Inferior parietal cortex (tissue), 1 donor: Measurements from ENCODE around the gene RHCE.
"Not testable (repeated sequence)": the region's sequence is repeated elsewhere in the genome, so short reads cannot be mapped to it uniquely, and the experiment has no call there.

Experiments used
- DNase-seq: peaks from one replicate; pipeline ENCODE4 v3.0.0-alpha.2; 2016; ENCODE audit errors: extremely low spot score

RHCE gene

GRCh38 chr1:25398079-25398478 lies 22.5 kb downstream of the RHCE start:
- DNase-seq = not testable (repeated sequence)

GRCh38 chr1:25397549-25397948 lies 23.1 kb downstream of the RHCE start:
- not testable (repeated sequence) for DNase-seq

- no peak for DNase-seq
Observed at GRCh38 chr1:25392841-25393240, 27.8 kb downstream of the RHCE start.

- DNase-seq = not testable (repeated sequence)
Observed at GRCh38 chr1:25389721-25390120, 30.9 kb downstream of the RHCE start.

- not testable (repeated sequence) for DNase-seq
Observed at GRCh38 chr1:25388691-25389090, 31.9 kb downstream of the RHCE start.

GRCh38 chr1:25387096-25387495 lies 33.5 kb downstream of the RHCE start:
- DNase-seq = not testable (repeated sequence)

DNA sequence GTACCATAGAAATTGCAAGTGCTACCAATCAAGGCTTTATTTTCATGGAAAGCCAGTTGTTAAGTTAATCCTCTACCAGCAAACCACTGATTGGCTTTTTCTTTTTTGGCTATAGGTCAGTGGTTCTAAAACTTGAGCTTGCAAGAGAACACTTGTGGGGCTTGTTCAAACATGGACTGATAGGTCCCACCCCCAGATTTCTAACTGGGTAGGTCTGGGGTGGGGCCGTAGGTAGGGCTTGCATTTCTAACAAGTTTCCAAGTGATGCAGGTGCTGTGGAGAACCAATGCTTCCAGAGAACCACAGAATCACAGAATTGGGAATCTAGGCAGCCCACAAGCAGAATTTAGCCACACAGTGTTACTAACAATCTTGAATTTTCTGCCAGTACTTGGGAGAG lies 36.8 kb downstream of the RHCE start:
- not testable (repeated sequence) for DNase-seq

- DNase-seq = not testable (repeated sequence)
Observed at GRCh38 chr1:25383090-25383489, 37.5 kb downstream of the RHCE start.

GRCh38 chr1:25382543-25382942 lies 38.1 kb downstream of the RHCE start:
- not testable (repeated sequence) for DNase-seq

DNA sequence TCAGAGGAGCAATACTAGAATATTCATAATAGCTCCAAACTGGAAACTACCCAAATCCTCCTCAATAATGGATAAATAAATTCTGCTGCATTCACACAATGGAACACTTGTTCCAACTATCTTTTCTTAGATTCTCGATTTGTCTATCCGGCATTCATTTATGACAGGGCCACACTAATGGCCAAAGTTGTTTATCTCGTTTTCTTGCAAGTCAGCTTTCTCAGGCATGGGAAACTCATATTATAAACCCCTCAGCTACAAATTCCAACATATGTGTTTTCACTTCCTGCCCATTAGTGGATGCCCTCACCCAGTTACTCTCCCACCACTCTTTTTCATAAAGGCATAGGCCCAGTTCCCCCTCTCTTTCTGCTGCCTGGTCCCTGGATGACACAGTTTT lies 42.3 kb downstream of the RHCE start:
- DNase-seq = not testable (repeated sequence)

DNA sequence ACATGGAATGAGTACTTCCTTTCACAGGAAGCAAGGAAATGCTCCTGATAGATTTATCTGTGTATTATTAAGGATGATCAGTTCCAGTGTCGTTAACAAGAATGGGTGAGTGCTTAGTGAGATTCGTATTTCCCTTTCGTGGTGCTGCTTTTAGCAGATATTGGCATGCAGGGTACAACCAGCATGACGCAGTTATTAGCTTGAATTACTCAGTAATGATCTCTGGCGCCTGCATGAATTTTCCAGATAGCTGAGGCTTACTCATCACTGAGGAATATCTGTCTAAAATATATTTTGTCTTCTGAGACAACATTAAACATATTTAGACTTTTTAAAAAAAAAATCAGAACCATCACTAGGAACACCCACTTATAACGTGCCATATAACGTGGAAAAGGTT lies 48.9 kb downstream of the RHCE start:
- not testable (repeated sequence) for DNase-seq

DNA sequence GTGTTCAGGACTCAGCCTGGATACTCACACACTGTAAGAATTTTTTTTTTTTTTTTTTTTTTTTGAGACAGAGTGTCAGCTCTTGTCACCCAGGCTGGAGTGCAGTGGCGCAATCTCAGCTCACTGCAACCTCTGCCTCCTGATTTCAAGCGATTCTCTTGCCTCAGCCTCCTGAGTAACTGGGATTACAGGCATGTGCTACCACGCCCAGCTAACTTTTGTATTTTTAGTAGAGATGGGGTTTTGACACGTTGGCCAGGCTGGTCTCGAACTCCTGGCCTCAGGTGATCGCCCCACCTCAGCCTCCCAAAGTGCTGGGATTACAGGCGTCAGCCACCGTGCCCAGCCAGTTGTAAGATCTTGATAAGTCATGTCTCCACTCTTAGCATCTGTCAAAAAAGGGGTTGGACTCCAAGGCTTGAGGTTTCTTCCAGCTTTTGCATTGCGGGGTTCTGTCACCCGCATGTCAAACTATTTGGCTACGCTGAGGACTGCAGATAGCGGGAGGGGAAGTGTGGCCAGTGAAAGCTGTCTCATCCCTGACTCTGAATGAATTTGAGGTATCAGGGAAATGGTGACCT lies 50.8 kb downstream of the RHCE start:
- DNase-seq = not testable (repeated sequence)

- no peak for DNase-seq
Observed at GRCh38 chr1:25369241-25369640, 51.4 kb downstream of the RHCE start.

DNA sequence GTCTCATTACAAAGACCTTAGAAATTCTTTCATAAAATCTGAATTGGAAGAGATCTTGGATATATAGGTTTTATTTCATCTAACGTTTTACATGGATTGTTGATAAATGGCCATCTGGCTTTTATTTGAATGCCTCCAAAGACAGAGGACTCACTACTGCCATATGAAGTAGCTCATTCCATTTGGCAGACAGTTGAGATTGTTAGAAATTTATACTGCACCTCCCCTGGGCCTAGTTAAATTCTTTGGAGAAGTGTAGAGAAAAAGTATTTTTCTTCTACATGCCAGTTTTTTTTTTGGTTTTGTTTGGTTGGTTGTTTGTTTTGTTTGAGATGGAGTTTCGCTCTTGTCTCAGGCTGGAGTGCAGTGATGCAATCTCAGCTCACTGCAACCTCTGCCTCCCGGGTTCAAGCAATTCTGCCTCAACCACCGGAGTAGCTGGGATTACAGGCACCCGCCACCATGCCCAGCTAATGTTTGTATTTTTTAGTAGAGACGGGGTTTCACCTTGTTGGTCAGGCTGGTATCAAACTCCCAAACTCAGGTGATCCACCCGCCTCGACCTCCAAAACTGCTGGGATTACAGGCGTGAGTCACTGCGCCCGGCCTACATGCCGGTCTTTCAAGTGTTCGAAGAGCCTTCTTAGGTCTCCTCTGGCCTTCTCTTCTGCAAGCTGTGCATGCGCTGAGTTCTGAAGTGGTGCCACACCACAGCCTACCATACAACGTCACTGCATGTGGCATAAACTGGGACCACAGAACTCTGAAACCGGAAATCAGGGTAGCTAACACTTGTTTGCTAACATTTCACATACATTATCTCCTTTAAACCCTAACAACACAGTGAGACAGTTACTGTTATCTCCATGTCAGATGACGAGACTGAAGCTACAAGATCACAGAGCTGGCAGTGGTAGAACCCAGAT lies 57.7 kb downstream of the RHCE start:
- not testable (repeated sequence) for DNase-seq

GRCh38 chr1:25361901-25362300 lies 58.7 kb downstream of the RHCE start:
- no peak for DNase-seq

DNA sequence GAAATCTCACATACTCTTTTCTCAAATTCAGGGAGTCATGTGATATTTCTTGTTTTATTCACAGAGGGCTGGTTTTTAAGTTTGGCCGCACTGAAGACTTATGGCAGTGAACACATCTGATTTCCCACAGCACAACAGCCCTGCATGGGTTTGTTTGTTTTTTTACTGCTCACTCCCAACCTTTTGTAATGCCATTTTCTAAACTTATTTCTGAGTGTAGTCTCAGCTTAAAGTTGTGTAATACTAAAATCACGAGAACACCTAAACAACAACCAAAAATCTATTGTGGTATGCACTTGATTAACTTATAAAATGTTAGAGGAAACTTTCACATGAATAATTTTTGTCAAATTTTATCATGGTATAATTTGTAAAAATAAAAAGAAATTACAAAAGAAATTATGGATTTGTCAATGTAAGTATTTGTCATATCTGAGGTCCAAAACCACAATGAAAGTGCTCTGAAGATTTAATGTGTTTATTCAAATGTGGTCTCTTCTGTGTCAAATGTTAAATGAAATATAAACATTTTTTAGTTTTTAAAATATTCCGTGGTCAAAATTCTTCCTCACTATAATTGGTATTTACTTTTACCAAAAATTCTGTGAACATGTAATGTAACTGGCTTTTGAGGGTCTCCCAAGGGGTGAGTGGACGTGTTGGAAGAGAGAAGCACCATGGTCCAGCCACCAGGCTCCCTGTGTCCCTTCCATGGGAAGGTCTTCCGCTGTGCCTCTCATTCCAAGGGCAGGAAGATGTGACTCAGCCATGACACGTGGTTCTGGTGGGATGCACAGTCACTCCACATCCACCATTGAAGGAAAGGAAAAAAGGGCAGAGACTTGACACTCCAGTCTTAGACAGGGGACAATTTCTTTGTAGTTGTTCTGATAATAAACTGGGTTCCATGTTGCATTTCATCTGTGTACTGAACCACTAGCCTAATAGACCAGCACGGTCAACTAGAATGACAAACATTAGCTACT lies 59.7 kb downstream of the RHCE start:
- no peak for DNase-seq

DNA sequence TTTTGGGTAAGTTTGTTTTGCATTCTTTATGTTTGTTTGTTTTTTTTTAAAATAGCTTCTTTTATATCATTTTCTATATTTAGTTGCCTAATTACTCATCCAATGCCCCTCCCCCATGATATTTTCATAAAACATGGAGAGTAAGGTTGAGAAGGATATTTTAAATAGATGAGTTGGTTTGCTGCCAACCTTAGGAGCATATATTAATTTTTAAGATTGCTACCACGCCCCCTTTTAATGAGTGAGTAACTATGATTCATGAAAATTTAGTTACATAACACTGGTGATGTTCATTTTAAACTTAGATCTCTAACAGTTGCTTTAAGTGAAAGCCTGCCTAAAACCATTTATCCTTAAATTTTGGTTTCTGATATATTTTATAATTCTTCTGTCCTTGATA lies 63.8 kb downstream of the RHCE start:
- no peak for DNase-seq

- no peak for DNase-seq
Observed at GRCh38 chr1:25356441-25356840, 64.2 kb downstream of the RHCE start.

GRCh38 chr1:25355841-25356395 lies 64.7 kb downstream of the RHCE start:
- DNase-seq = no peak

DNA sequence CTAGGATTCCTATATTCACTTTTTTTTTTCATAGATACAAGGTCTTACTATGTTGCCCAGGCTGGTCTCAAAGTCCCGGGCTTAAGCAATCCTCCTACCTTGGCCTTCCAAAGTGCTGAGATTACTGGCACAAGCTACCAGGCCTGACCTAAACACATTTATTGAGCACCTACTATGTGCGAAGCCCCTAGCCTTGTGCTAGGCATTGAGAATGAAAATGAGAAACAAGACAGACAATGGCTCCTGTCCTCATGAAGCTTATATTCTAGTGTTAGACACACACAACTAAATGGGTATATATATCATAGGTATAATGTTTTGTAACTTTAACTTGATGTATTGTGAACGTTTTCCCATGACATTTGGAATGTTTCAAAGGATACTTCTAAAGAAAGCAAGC lies 71.0 kb downstream of the RHCE start:
- DNase-seq = no peak

DNA sequence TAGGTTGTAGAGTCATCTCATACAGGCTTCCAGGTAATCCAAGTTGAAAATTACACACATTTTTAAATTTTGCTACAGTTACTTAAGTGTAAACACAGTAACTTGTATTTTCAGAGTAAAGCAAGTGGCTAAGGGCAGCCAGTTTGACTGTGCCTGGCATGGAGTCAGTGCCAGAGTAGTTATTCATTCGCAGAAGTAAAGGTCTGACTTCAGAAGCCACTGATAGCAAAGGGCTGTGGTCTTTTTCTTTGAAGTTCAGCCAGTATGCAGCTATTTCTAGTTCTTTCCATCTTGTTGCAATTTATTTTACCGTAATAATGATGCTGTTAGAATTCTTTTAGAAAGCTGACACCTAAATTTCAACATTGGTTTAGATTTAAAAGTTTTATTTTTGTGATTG lies 73.1 kb downstream of the RHCE start:
- no peak for DNase-seq

- DNase-seq = no peak
Observed at GRCh38 chr1:25343872-25344271, 76.8 kb downstream of the RHCE start.
